SK-N-SH (cell line): ENCODE results near the gene TSPAN3. TPM values are rescaled to one million over a fixed set of nuclear protein-coding genes. Genes with fewer than 3 reads are reported as not detected.

Source experiments
- CTCF ChIA-PET: fragments of 300-600, 350-600 bp; formaldehyde crosslinking; extraction: SDS; loops from one replicate; lab custom pipeline; 2021; lab: Yijun Ruan, JAX
- POLR2A ChIA-PET: fragments of 350-600 bp; sonication (Branson Sonifier 250); formaldehyde crosslinking; extraction: SDS; loops from one replicate; lab custom pipeline; 2020; ENCODE audit warnings: antibody characterized with exemption, inconsistent platforms; lab: Yijun Ruan, JAX
- DNase-seq: peaks from one replicate; pipeline ENCODE4 v3.0.0; 2012
- H2AFZ ChIP-seq: fragments of 200-600 bp; sonication (generic); 2 replicates; pipeline ENCODE4 v1.8.1; 2016; ENCODE audit warnings: antibody characterized with exemption, mild to moderate bottlenecking, low read depth
- H3F3A ChIP-seq: fragments of 200-600 bp; sonication (generic); replicated peaks from 2 replicates; pipeline ENCODE3; 2016; ENCODE audit warnings: antibody characterized with exemption, mild to moderate bottlenecking; ENCODE audit not compliant: insufficient read depth
- H3K27ac ChIP-seq, 2 experiments: fragments of 200-500 bp in 1 of 2; fragments of 200-600 bp in 1 of 2; sonication (Bioruptor generic) in 1 of 2; sonication (generic), shearing (Covaris generic) in 1 of 2; 2 replicates each; pipeline versions ENCODE4 v1.5.1 to v1.6.1; 2014 to 2016; ENCODE audit warnings: low read depth in 2 of 2, inconsistent platforms in 1 of 2, low read length in 1 of 2, mild to moderate bottlenecking in 1 of 2, mixed read lengths in 1 of 2
- H3K27me3 ChIP-seq: fragments of 200-600 bp; sonication (generic), shearing (Covaris generic); 2 replicates; pipeline ENCODE4 v1.6.1; 2016; ENCODE audit warnings: mixed run types; ENCODE audit not compliant: insufficient read depth
- H3K36me3 ChIP-seq, 2 experiments: fragments of 200-500 bp in 1 of 2; fragments of 200-600 bp in 1 of 2; sonication (Bioruptor generic) in 1 of 2; sonication (generic) in 1 of 2; replicated peaks in 1 of 2; 2 replicates each; pipeline versions ENCODE3 to v1.5.1; 2014 to 2016; ENCODE audit warnings: low read length in 1 of 2, mild to moderate bottlenecking in 1 of 2; ENCODE audit not compliant: insufficient read depth in 2 of 2, control insufficient read depth in 1 of 2
- H3K4me1 ChIP-seq, 2 experiments: fragments of 200-500 bp in 1 of 2; fragments of 200-600 bp in 1 of 2; sonication (Bioruptor generic) in 1 of 2; sonication (generic), shearing (Covaris generic) in 1 of 2; 2 replicates each; pipeline versions ENCODE4 v1.5.1 to v1.6.1; 2014 to 2016; ENCODE audit warnings: low read depth in 1 of 2, low read length in 1 of 2, mixed run types in 1 of 2; ENCODE audit not compliant: insufficient read depth in 2 of 2, control insufficient read depth in 1 of 2
- H3K4me2 ChIP-seq: fragments of 200-600 bp; sonication (generic), shearing (Covaris generic); 2 replicates; pipeline ENCODE4 v1.6.1; 2017; ENCODE audit warnings: mixed run types
- H3K4me3 ChIP-seq, 2 experiments: fragments of 200-500 bp in 1 of 2; fragments of 200-600 bp in 1 of 2; sonication (Bioruptor generic) in 1 of 2; sonication (generic), shearing (Covaris generic) in 1 of 2; 2 replicates each; pipeline versions ENCODE4 v1.5.1 to v1.8.1; 2014 to 2016; ENCODE audit warnings: low read depth in 2 of 2, inconsistent platforms in 1 of 2, low read length in 1 of 2, mild to moderate bottlenecking in 1 of 2, mixed read lengths in 1 of 2, moderate library complexity in 1 of 2
- H3K79me2 ChIP-seq: fragments of 200-600 bp; sonication (generic); 2 replicates; pipeline ENCODE4 v1.8.1; 2017; ENCODE audit warnings: mild to moderate bottlenecking; ENCODE audit not compliant: insufficient read depth
- H3K9ac ChIP-seq: fragments of 200-600 bp; sonication (generic); 2 replicates; pipeline ENCODE4 v1.6.1; 2017; ENCODE audit warnings: mixed run types
- H3K9me2 ChIP-seq: fragments of 200-600 bp; sonication (generic); 2 replicates; pipeline ENCODE4 v1.6.1; 2017; ENCODE audit warnings: mixed run types
- H3K9me3 ChIP-seq: fragments of 200-600 bp; sonication (generic); 2 replicates; pipeline ENCODE4 v1.6.1; 2017; ENCODE audit warnings: mixed run types, mild to moderate bottlenecking, moderate library complexity
- H4K20me1 ChIP-seq: fragments of 200-600 bp; sonication (generic); 2 replicates; pipeline ENCODE4 v1.6.1; 2017; ENCODE audit warnings: mild to moderate bottlenecking, mixed run types; ENCODE audit not compliant: insufficient read depth
- GATA2 ChIP-seq: sonication (generic); formaldehyde crosslinking; IDR thresholded peaks from 2 replicates; pipeline ENCODE4 v1.5.0; 2020; ENCODE audit warnings: mild to moderate bottlenecking, missing genetic modification reagents
- IRF3 ChIP-seq: fragments of 150-350 bp; IDR thresholded peaks from 2 replicates; pipeline ENCODE4 v1.6.1; 2016; ENCODE audit warnings: mild to moderate bottlenecking, low read depth, low read length
- MXI1 ChIP-seq: IDR thresholded peaks from 2 replicates; pipeline ENCODE4 v1.6.1; 2012; ENCODE audit warnings: mild to moderate bottlenecking, low read depth, low read length, improper control_type of control experiment
- NRF1 ChIP-seq: IDR thresholded peaks from 2 replicates; pipeline ENCODE4 v1.6.1; 2012; ENCODE audit warnings: low read depth, mild to moderate bottlenecking, low read length
- RAD21 ChIP-seq: IDR thresholded peaks from 2 replicates; pipeline ENCODE4 v1.6.1; 2012; ENCODE audit warnings: mild to moderate bottlenecking, low read length
- SIN3A ChIP-seq: IDR thresholded peaks from 2 replicates; pipeline ENCODE4 v1.6.1; 2012; ENCODE audit warnings: low read depth, mild to moderate bottlenecking, low read length, moderate library complexity, borderline replicate concordance
- TCF12 ChIP-seq: IDR thresholded peaks from 2 replicates; pipeline ENCODE4 v1.4.0; 2012
- WGBS: methylation state at CpG from one replicate; pipeline ENCODE4 v1.1.6; 2017; ENCODE audit warnings: low lambda C conversion rate; 5-methylcytosine and 5-hydroxymethylcytosine counted together
- polyA plus RNA-seq, 3 experiments: library from polyadenylated mRNA; depleted of rRNA; stranded (reverse); fragments of >200 nt; gene quantifications; 2 replicates each; pipeline ENCODE4 v1.2.3, GENCODE V29; 2012

TSPAN3 gene
- polyA plus RNA-seq, 1 of the 3 experiments (the other 2 are of a cell fraction), result 409 TPM

GRCh38 chr15:76996526-76997401 is 74.1 kb downstream of the TSPAN3 start (continued):
- 0 out of 2 replicates have a peak, but pooled peaks have one; percentile 22 for TF ChIP-seq TCF12
- TF ChIP-seq, all 33 proteins: peak for 3

- no peak overlapping the region for H3K27ac ChIP-seq
- H3K9me3 ChIP-seq, result no peaks in the 10 kb centered on the region
- no peak for DNase-seq
- no peak for TF ChIP-seq IRF3
- no peak for TF ChIP-seq RAD21
- no peak for TF ChIP-seq GATA2 (CRISPR knock-in tag)
- no peak for TF ChIP-seq SIN3A
- ChIA-PET CTCF (interaction anchor here (0.9 to 2.6 kb wide), 3 partner anchors 20 to 29 kb away, joined by 3 to 6 read pairs (median 4); no protein-coding TSS in a partner anchor), POLR2A (interaction anchor here (1.0 to 2.6 kb wide), 2 partner anchors 17 to 64 kb away, joined by 3 to 14 read pairs; partner anchors contain the start of gene RCN2)
- H3K4me3 ChIP-seq, result no peak overlapping the region
- peak overlapping the region; percentile 63; the same call in 1 of the 2 replicates for H2AFZ ChIP-seq
- H3K9me2 ChIP-seq, result no peaks in the 10 kb centered on the region
- no peaks in the 10 kb centered on the region for H3K27me3 ChIP-seq
- 86% methylated on average over 6 of the region's 9 CpGs for WGBS
- no peaks in the 10 kb centered on the region for H3K79me2 ChIP-seq
- no peaks in the 10 kb centered on the region for H3F3A ChIP-seq
- H3K4me2 ChIP-seq, result no peak overlapping the region; the same call in 1 of the 2 replicates
- H4K20me1 ChIP-seq, result no peaks in the 10 kb centered on the region
- H3K36me3 ChIP-seq, result no peaks in the 10 kb centered on the region
- peak overlapping the region; percentile 17; the same call in 1 of the 2 replicates for H3K9ac ChIP-seq
- H3K4me1 ChIP-seq, result peaks cover 16 to 42% of the 10 kb centered on the region in 2 experiments; a peak in 3 of 4 replicates
These were observed 74.8 kb downstream of the TSPAN3 start for GRCh38 chr15:76996076-76996525.

GRCh38 chr15:76994971-76995945 is 75.7 kb downstream of the TSPAN3 start, which contains the start of gene PSTPIP1:
Gene PSTPIP1 (plus strand): TSS chr15:76995126. CDS start chr15:76995574, 448 bp downstream.
- H3K4me3 ChIP-seq, result no peak within 1 kb of the TSS
- peak within 1 kb of the TSS; percentile 46; the same call in 1 of the 2 replicates for H3K9ac ChIP-seq
- TF ChIP-seq NRF1 (no peak), MXI1 (peak; percentile 46; the same call in 1 of the 2 replicates)
- TF ChIP-seq, all 33 proteins: peak for 1
- H3K27me3 ChIP-seq, result no peaks in the 10 kb centered on the region
- ChIA-PET CTCF (interaction anchor here (0.9 to 2.6 kb wide), 7 partner anchors 22 to 548 kb away, joined by 3 to 6 read pairs (median 4); no protein-coding TSS in a partner anchor), POLR2A (interaction anchor here (1.0 to 2.6 kb wide), 3 partner anchors 16 to 64 kb away, joined by 3 to 14 read pairs (median 3); partner anchors contain the start of gene RCN2)
- H3K9me2 ChIP-seq, result no peaks in the 10 kb centered on the region
- no peaks in the 10 kb centered on the region for H3K36me3 ChIP-seq
- peak within 1 kb of the TSS; percentile 62; the same call in 1 of the 2 replicates for H2AFZ ChIP-seq
- peak within 1 kb of the TSS in 1 of 2 experiments; percentile 83; a peak in 2 of 4 replicates for H3K27ac ChIP-seq
- 59% methylated on average over 15 of the region's 28 CpGs for WGBS
- peaks cover 16 to 42% of the 10 kb centered on the region in 2 experiments; a peak in 3 of 4 replicates for H3K4me1 ChIP-seq
- no peaks in the 10 kb centered on the region for H4K20me1 ChIP-seq
- DNase-seq, result peak; percentile 87
- peak within 1 kb of the TSS; percentile 37 for H3K4me2 ChIP-seq
- H3F3A ChIP-seq, result no peaks in the 10 kb centered on the region
- H3K9me3 ChIP-seq, result no peaks in the 10 kb centered on the region
- H3K79me2 ChIP-seq, result no peaks in the 10 kb centered on the region
